Stimulated activated naive CD8-positive, alpha-beta T cell treated with anti-CD3 and anti-CD28 coated beads, Interleukin-15, amount 100 ng/mL, for 72 hours (primary cell): ENCODE results near the gene REV1.
A peak's percentile ranks its signal among the peaks of the same experiment; 100 is the strongest.
"Not testable (repeated sequence)": the region's sequence is repeated elsewhere in the genome, so short reads cannot be mapped to it uniquely, and the experiment has no call there.

ENCODE experiments used
- ATAC-seq: fragments of 150-1000 bp; cut with Tn5 transposase; 2 replicates; pipeline ENCODE4 v1.10.0; 2021; ENCODE audit warnings: mild to moderate bottlenecking, moderate library complexity
- DNase-seq, 2 donors: peaks; one replicate each; pipeline ENCODE4 v3.0.0; 2021 to 2022
- H3K27ac Mint-ChIP-seq, 2 donors: one replicate each; pipeline ENCODE4 v1.8.0; 2022; ENCODE audit warnings: mild to moderate bottlenecking in 2 of 2, mixed read lengths in 2 of 2, moderate library complexity in 2 of 2
- H3K27me3 Mint-ChIP-seq: one replicate; pipeline ENCODE4 v1.8.0; 2022; ENCODE audit warnings: mixed read lengths
- H3K4me1 Mint-ChIP-seq: one replicate; pipeline ENCODE4 v1.8.0; 2022; ENCODE audit warnings: mild to moderate bottlenecking, mixed read lengths
- H3K4me3 Mint-ChIP-seq, 2 donors: one replicate each; pipeline ENCODE4 v1.8.0; 2022; ENCODE audit warnings: mild to moderate bottlenecking in 2 of 2, mixed read lengths in 2 of 2, moderate library complexity in 1 of 2
- H3K9me3 Mint-ChIP-seq, 2 donors: one replicate each; pipeline ENCODE4 v1.8.0; 2022; ENCODE audit warnings: mixed read lengths in 2 of 2

The REV1 gene

DNA sequence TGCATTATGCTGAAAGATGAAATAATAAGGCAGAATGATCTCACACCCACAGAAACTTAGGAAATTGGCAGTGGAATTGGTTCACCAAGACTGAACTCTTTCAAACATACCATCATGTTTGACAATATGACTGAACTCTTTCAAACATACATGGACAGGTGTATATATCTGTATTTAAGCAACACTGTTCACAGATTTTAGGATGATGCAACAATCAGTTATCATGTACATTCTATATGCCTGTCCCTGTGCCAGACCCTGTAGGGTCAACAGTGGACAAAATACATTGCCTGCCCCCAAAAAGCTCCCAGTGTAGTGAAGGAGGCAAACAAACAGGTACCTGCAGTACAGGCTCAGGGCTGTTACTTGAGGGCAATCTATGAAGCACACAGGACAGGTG, 2.9 kb upstream of the REV1 start:
- Mint-ChIP-seq H3K9me3 (no peaks in the 10 kb centered on the region), H3K27me3 (no peaks in the 10 kb centered on the region), H3K27ac (peak overlapping the region; percentile 48 to 77)

DNA sequence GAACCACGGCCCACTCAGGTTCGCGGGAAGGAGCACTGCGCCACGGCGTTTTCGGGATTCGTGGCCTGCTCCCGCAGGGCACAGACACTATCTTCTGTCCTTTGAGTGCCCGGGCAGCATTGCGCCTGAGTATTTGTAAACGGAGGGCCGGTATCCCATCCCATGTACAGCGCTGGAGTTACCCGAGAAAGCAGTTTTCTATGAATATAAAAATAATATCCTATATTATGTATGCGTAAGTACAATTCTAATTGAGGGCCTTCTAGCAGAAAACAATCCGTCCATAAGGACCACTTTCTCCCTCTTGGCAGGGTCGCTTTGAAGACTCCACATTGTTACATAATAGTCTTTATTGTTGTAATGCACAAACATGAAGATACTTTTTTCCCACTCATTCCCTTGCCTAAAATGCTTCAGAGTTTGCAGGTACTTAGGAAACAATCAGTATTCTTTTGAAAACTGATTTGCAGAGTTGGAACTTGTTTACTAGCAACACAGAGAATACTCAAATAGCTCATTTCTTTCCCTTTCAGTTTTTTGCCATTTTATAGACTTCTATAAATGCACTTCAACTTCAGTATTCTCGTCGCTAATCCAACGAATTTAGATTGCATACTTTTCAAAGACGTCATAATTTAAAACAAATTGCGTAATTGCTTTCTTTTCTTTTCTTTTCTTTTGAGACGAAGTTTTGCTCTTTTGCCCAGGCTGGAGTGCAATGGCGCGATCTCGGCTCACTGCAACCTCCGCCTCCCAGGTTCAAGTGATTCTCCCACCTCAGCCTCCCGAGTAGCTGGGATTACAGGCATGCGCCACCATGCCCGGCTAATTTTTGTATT, 1.0 kb upstream of the REV1 start:
- Mint-ChIP-seq H3K9me3 (no peaks in the 10 kb centered on the region), H3K27me3 (no peaks in the 10 kb centered on the region), H3K4me1 (peaks cover 39% of the 10 kb centered on the region), H3K27ac (peak overlapping the region; percentile 96 to 97), H3K4me3 (peak overlapping the region; percentile 95 to 97)
- ATAC-seq (peak; percentile 2), DNase-seq (no peak)

More for the DNA sequence above, 2.9 kb upstream of the REV1 start:
- Mint-ChIP-seq H3K4me3 (no peak overlapping the region), H3K4me1 (peaks cover 42% of the 10 kb centered on the region)
- no peak for ATAC-seq
- DNase-seq, result no peak

DNA sequence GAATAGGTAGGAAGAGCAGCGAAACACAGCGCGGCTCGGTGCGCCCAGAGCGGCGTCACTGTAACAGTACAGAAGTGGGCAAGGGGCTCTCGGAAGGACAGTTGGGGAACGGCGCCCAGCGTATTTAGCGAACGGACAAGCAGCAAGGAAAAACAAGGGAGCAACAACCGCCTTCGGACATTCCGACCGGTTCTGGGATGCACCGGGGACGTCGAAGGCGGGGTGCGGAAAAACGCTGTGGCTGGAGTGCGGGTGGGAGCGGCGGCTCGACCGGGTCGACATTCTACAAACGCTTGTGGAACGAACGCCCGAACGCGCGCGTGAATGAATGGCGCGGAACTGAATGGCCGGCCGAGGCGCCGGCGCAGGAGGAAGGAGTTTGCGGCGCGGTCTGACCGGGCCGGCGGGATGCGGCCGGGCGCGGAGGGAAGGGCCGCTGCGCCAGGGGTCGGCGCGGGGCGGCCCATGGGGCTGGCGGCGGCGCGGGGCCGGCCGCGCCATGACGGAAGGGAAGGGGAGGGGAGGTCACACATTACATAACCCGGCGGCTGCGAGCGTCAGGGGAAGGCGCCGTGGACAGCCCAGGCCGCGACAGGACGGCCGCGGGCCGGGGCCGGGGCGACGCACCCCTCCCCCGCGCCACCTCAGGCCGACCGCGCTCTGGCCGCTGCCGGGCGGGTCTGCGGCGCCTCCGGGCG, 605 bp downstream of the REV1 start:
- ATAC-seq, result peak; percentile 47
- Mint-ChIP-seq H3K27ac (peak overlapping the region; percentile 99), H3K4me1 (peaks cover 50% of the 10 kb centered on the region), H3K9me3 (no peaks in the 10 kb centered on the region), H3K4me3 (peak overlapping the region; percentile 97), H3K27me3 (no peaks in the 10 kb centered on the region)
- peak; percentile 28 to 56 for DNase-seq

DNA sequence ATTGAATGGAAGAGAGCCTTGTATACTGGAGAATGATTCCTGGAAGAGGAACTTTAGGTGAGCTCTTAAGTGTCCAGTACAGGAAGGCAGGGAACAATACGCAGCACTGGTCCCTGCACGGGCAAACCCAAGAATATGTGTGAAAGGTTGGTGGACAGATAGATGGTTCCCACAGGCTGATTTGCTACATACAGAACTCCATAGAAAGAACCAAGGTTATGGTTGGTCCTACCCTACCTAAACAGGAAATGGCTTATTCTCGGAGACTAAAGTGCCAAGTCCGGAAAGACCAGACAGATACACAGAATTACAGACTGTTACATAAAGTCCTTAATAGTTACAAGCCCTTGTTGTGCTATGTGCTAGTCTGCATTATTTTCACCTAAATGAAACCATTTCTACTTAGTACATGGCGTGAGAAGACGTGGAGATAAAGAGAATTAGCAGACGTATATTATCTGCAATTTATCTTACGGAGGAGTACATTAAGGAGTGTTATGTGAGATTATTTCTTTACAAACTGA, 1.2 kb downstream of the REV1 start:
- Mint-ChIP-seq H3K4me3 (peak overlapping the region; percentile 97), H3K27me3 (no peaks in the 10 kb centered on the region), H3K27ac (peak overlapping the region; percentile 99), H3K4me1 (peaks cover 50% of the 10 kb centered on the region), H3K9me3 (no peaks in the 10 kb centered on the region)
- ATAC-seq (no peak), DNase-seq (no peak)

DNA sequence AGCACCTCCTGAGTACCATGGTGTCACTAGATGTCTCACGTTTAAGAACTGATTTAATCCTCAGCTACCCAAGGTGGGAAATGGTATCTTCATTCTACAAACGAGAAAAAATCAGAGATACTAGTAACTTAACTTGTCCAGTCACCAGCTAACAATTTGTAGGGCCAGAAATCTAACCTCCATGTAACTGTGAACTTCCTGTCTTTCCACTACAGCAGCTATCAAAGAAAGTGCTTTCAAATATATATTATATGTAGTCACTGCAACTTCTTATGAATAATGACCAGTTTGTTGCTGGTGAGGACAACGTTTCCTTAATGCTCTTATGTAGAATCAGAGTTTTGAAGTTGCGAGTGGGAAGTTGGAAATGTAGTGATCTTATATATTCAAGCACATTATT, 1.9 kb downstream of the REV1 start:
- no peak overlapping the region for H3K27ac Mint-ChIP-seq
- peaks cover 47% of the 10 kb centered on the region for H3K4me1 Mint-ChIP-seq

DNA sequence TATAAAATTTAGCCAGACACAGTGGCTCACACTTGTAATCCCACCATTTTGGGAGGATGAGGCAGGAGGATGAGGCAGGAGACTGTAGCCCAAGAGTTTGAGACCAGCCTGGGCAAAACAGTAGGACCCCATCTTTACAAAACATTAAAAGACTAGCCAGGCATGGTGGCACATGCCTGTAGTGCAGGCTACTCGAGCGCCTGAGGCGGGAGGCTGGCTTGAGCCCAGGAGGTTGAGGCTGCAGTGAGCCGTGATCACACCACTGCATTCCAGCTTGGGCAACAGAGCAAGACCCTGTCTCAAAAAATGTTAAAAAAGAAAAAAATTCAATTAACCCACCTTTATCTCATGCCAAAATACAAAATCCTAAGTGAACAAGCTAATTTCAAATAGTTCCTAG, 4.0 kb downstream of the REV1 start:
- H3K9me3 Mint-ChIP-seq, result no peaks in the 10 kb centered on the region
- DNase-seq (no peak), ATAC-seq (no peak)
- H3K27me3 Mint-ChIP-seq, result no peaks in the 10 kb centered on the region
- H3K4me3 Mint-ChIP-seq, result peak overlapping the region; percentile 64 to 85
- H3K4me1 Mint-ChIP-seq, result peaks cover 49% of the 10 kb centered on the region
- H3K27ac Mint-ChIP-seq, result no peak overlapping the region

More for the DNA sequence above, 1.9 kb downstream of the REV1 start:
- ATAC-seq (no peak), DNase-seq (no peak)
- no peak overlapping the region for H3K4me3 Mint-ChIP-seq
- H3K27me3 Mint-ChIP-seq, result no peaks in the 10 kb centered on the region
- H3K9me3 Mint-ChIP-seq, result no peaks in the 10 kb centered on the region

DNA sequence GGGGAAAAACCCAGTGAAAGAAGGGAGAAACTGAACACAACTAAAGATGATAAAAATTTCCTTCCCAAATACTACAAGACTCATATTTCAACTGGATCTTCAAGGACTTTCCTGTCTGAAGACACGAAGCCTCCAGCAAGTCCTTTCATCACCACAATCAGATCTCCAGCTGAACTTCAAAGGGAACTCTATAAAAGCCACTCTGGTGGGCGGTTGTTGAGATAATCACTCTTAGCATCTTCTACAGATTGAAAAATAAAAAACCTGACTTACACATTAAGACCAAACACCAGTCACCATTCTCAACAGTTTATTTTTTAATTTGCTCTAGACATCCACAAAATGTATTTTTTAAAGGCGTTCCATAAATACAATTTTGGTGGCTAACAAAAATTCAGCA, 4.4 kb downstream of the REV1 start:
- no peaks in the 10 kb centered on the region for H3K27me3 Mint-ChIP-seq
- H3K27ac Mint-ChIP-seq, result no peak overlapping the region
- H3K4me3 Mint-ChIP-seq, result peak overlapping the region; percentile 35 to 64
- ATAC-seq (no peak), DNase-seq (no peak)
- no peaks in the 10 kb centered on the region for H3K9me3 Mint-ChIP-seq
- H3K4me1 Mint-ChIP-seq, result peaks cover 50% of the 10 kb centered on the region

DNA sequence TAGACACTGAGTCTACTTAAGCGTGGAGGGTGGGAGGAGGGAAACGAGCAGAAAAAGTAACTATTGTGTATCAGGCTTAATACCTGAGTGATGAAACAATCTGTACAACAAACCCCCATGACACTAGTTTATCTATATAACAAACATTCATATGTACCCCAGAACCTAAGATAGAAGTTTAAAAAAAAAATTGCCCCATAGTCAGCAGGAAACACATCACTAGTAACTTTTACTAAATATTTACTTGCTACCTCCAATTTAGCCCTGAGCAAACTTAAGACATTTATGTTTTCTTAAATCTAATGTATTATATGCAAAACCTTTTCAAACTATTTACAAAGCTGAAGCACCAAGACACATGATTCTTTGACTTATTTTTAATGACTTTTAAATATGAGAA, 5.6 kb downstream of the REV1 start:
- Mint-ChIP-seq H3K9me3 (no peaks in the 10 kb centered on the region), H3K4me3 (no peak overlapping the region), H3K27me3 (no peaks in the 10 kb centered on the region), H3K27ac (no peak overlapping the region), H3K4me1 (peaks cover 58% of the 10 kb centered on the region)
- DNase-seq (no peak), ATAC-seq (no peak)

DNA sequence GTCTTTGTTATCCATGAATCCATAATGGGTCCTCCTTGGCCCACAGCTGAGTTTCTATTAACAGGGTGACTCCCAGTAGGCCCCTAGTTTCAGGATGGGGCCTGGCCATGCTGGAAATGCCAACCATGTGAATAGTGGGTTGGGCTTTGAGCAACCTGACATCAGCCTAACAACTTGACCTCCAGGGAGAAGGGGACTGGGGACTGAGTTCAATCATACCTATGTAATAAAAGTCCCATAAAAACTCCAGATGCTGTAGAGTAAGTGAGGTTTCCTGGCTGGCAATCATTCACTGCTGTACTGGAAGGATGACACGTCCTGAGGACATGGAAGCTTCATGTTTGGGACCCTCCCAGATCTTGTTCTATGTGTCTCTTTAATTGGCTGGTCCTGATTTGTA, 7.9 kb downstream of the REV1 start:
- H3K4me3 Mint-ChIP-seq, result no peak overlapping the region
- DNase-seq (no peak), ATAC-seq (no peak)
- no peaks in the 10 kb centered on the region for H3K27me3 Mint-ChIP-seq
- H3K4me1 Mint-ChIP-seq, result peaks cover 72% of the 10 kb centered on the region
- no peak overlapping the region for H3K27ac Mint-ChIP-seq
- H3K9me3 Mint-ChIP-seq, result no peaks in the 10 kb centered on the region

DNA sequence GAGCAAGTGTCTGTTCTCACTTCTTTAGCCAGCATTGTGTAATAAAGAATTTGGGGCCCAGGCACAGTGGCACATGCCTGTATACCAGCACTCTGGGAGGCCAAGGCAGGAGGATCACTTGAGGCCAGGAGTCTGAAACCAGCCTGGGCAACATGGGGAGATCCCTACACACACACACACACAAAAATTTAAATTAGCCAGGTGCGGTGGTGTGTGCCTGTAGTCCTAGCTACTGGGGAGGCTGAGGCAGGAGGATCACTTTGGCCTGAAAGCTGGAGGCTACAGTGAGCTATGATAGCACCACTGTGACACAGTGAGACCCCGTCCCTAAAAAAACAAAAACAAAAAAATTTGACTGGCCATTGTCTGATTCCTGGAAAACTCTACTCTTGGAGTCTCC, 8.3 kb downstream of the REV1 start:
- ATAC-seq, result no peak
- Mint-ChIP-seq H3K27ac (peak overlapping the region in 1 of 2 donors; percentile 22), H3K9me3 (no peaks in the 10 kb centered on the region), H3K27me3 (no peaks in the 10 kb centered on the region), H3K4me1 (peaks cover 70% of the 10 kb centered on the region), H3K4me3 (no peak overlapping the region)
- no peak for DNase-seq

DNA sequence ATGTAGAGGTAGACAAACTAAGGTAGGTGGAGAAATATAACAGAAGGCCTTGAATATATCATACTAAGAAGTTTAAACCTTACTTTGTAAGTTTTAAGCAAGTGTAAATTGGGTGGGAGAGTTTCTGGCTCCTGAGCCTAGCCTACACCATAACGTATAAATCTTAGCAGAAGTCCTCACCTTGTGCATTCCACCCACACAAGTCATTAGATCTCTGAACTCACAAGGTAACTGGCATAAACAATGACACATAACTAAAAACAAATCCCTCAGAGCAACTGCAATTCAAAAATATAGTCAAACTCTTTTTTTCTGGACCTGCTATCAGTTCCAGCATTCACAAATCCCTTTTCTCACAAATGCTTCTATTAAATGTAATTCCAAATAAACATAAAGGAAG, 9.4 kb downstream of the REV1 start:
- peak overlapping the region in 1 of 2 donors; percentile 41 for H3K27ac Mint-ChIP-seq
- DNase-seq, result no peak
- H3K4me3 Mint-ChIP-seq, result no peak overlapping the region

DNA sequence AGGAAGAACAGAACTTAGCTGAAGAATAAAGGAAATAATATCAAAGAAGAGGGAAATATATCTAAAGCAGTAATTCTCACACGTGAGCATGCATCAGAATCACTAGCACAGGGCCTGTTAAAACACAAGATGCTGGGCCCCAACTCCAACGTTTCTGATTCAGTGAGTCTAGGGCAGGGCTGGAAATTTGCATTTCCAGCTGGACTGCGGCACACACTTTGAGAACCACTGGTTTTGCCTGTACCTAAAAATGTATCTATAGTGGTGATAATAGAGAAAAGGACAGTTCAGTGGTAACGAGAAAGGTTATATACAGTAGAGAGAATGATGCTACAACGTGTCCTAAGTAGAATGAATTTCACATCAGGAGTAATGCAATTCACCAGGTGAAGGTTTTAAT, 11.2 kb downstream of the REV1 start:
- DNase-seq, result no peak
- Mint-ChIP-seq H3K27me3 (no peaks in the 10 kb centered on the region), H3K4me1 (peaks cover 67% of the 10 kb centered on the region), H3K4me3 (no peak overlapping the region), H3K9me3 (no peaks in the 10 kb centered on the region), H3K27ac (no peak overlapping the region)
- ATAC-seq, result no peak

More for the DNA sequence above, 9.4 kb downstream of the REV1 start:
- Mint-ChIP-seq H3K9me3 (no peaks in the 10 kb centered on the region), H3K4me1 (peaks cover 61% of the 10 kb centered on the region), H3K27me3 (no peaks in the 10 kb centered on the region)
- ATAC-seq, result peak; percentile 49

DNA sequence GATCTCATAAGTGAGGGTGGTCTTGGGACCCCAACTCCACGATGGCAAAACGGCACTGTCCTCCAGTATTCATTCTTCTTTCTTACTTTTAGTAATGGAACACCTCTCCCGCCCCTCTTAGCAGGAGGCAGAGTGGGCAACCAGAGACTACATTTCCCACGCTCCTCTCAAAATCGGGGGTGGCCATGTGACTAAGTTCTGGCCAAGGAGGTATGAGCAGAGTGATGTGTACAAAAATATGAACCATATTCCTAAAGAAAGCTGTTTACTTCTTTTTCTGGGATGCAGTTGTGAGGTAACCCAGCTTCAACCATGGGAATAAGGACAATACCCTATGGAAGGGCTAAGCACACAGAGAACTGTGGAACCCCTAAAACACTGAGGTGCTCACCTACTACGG, 12.8 kb downstream of the REV1 start:
- no peak overlapping the region for H3K4me3 Mint-ChIP-seq

DNA sequence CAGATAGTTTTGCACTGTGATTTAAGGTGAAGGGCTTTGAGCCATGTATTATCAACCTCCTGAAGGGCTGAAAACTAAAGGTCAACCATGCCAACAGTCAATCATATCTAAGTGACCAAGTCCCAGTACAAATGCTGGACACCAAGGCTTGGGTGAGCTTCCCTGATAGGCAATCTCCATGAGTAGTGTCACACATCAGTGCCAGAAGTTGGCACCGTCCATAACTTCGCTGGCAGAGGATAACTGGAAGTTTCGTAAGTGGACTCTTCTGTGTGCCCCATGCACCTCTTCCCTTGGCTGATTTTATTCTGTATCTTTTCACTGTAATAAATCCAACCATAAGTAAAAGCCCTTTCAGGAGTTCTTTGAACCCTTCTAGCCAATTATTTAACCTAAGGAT, 13.2 kb downstream of the REV1 start:
- H3K4me3 Mint-ChIP-seq, result no peak overlapping the region
- peaks cover 57% of the 10 kb centered on the region for H3K4me1 Mint-ChIP-seq
- DNase-seq (no peak), ATAC-seq (no peak)
- no peak overlapping the region for H3K27ac Mint-ChIP-seq
- H3K9me3 Mint-ChIP-seq, result no peaks in the 10 kb centered on the region
- H3K27me3 Mint-ChIP-seq, result no peaks in the 10 kb centered on the region

More for the DNA sequence above, 12.8 kb downstream of the REV1 start:
- no peak for ATAC-seq
- DNase-seq, result no peak
- Mint-ChIP-seq H3K27me3 (no peaks in the 10 kb centered on the region), H3K4me1 (peaks cover 61% of the 10 kb centered on the region), H3K27ac (no peak overlapping the region), H3K9me3 (no peaks in the 10 kb centered on the region)

DNA sequence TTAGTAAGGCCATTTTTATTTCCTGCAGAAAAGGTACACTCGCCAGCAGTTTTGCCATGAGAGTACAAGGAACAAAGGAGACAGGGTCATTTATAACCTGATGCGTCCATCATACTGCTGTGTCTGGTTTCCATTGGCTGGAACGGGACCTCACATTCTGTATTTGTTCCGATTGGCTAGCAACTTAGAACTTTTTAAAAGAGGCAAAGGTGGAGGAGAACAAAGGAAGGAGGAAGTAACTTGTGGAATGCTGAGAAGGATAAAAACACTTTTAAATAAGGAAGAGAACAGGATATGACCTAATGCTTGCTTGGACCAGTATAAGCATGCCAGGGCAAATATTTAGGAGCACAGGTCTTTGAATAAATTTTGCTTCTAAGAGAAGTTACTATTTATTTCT, 14.7 kb downstream of the REV1 start:
- ATAC-seq, result not testable (repeated sequence)
- peak overlapping the region in 1 of 2 donors; percentile 76 for H3K27ac Mint-ChIP-seq

DNA sequence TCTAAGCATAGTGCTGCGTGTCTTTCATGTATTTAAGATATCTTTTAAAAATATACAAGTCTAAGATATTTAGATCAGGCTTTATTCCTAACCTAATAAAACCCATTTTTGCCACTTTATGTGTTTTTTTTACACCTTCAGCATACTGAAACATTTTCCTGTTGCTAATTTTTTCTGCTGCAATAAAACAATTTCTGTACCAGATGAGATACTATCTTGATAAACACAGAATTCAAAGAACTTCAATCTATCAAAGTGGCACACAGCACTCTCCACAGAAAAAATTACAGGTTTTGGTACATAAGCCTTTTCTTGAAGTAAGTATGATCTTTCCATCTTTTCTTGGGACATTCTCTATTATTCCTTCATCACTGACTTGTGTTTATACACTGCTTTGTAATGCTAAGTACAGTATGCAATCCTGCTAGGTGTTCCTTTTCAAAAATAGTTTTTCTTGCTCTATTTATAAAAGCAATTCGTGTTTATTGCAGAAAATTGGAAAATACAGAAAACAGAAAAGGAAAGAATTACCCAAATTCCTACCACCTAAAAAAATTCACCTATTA, 16.2 kb downstream of the REV1 start:
- peaks cover 52% of the 10 kb centered on the region for H3K4me1 Mint-ChIP-seq
- no peaks in the 10 kb centered on the region for H3K27me3 Mint-ChIP-seq
- peaks cover 0 to 6% of the 10 kb centered on the region in 2 donors for H3K9me3 Mint-ChIP-seq
- no peak overlapping the region for H3K4me3 Mint-ChIP-seq
- ATAC-seq (no peak), DNase-seq (no peak)
- H3K27ac Mint-ChIP-seq, result no peak overlapping the region

More for the DNA sequence above, 14.7 kb downstream of the REV1 start:
- H3K27me3 Mint-ChIP-seq, DNase-seq, H3K4me3 Mint-ChIP-seq, H3K9me3 Mint-ChIP-seq: not testable (repeated sequence)
- peaks cover 54% of the 10 kb centered on the region for H3K4me1 Mint-ChIP-seq
